K562 (cell line): Measurements from ENCODE around the gene NMT2.

Experiments used
- BRF2 ChIP-seq: IDR thresholded peaks from 3 replicates; pipeline ENCODE4 v1.6.1; 2011; ENCODE audit warnings: borderline replicate concordance, mild to moderate bottlenecking; ENCODE audit not compliant: insufficient read length, insufficient read depth
- FOXA1 ChIP-seq: fragments of 450-650 bp; IDR thresholded peaks from 2 replicates; pipeline ENCODE4 v1.6.1; 2016; ENCODE audit warnings: mild to moderate bottlenecking, borderline replicate concordance
- HMGXB4 ChIP-seq: sonication (generic); formaldehyde crosslinking; IDR thresholded peaks from 2 replicates; pipeline ENCODE4 v1.8.1; 2023; ENCODE audit warnings: mild to moderate bottlenecking, missing genetic modification reagents
- JUN ChIP-seq, 2 experiments: sonication (generic) in 1 of 2; formaldehyde crosslinking in 1 of 2; IDR thresholded peaks; 2 replicates each; pipeline versions ENCODE4 v1.6.1 to v1.8.0; 2012 to 2022; ENCODE audit warnings: borderline replicate concordance in 2 of 2, mild to moderate bottlenecking in 2 of 2, improper control_type of control experiment in 1 of 2, low read depth in 1 of 2, low read length in 1 of 2, missing genetic modification reagents in 1 of 2
- MAX ChIP-seq: sonication (generic); formaldehyde crosslinking; IDR thresholded peaks from 2 replicates; pipeline ENCODE4 v1.9.0; 2022; ENCODE audit warnings: mild to moderate bottlenecking, missing genetic modification reagents
- NR2F6 ChIP-seq: fragments of 450-650 bp; formaldehyde crosslinking; IDR thresholded peaks from 2 replicates; pipeline ENCODE4 v1.4.0; 2020; ENCODE audit warnings: mild to moderate bottlenecking
- POLR2AphosphoS5 ChIP-seq: IDR thresholded peaks from 2 replicates; pipeline ENCODE4 v1.6.1; 2011; ENCODE audit warnings: mild to moderate bottlenecking, low read depth, low read length, moderate library complexity; ENCODE audit not compliant: control insufficient read depth, insufficient read depth
- TAF7 ChIP-seq: fragments of 450-650 bp; IDR thresholded peaks from 2 replicates; pipeline ENCODE4 v1.6.1; 2016; ENCODE audit warnings: missing genetic modification characterization, missing compliant biosample characterization
- TRIM24 ChIP-seq, 2 experiments: fragments of 450-650 bp; IDR thresholded peaks; 2 replicates each; pipeline ENCODE4 v1.6.1; 2016
- VEZF1 ChIP-seq: fragments of 200-800 bp; sonication (Bioruptor generic); IDR thresholded peaks from 2 replicates; pipeline ENCODE4 v1.6.1; 2017; ENCODE audit warnings: missing genetic modification characterization, missing compliant biosample characterization
- ZBTB34 ChIP-seq: fragments of 250-450 bp; sonication (Bioruptor Pico); IDR thresholded peaks from 2 replicates; pipeline ENCODE4 v1.8.0; 2021; ENCODE audit warnings: mild to moderate bottlenecking, moderate library complexity
- ZNF217 ChIP-seq: sonication (generic); formaldehyde crosslinking; IDR thresholded peaks from 2 replicates; pipeline ENCODE4 v1.8.0; 2022; ENCODE audit warnings: mild to moderate bottlenecking, missing genetic modification reagents

- TF ChIP-seq JUN (IDR thresholded peaks at IDR 0.05; ENCODE audit: borderline replicate concordance, low read depth, low read length) (no peak), JUN (CRISPR knock-in tag; IDR thresholded peaks at IDR 0.05; ENCODE audit: borderline replicate concordance) (no peak), TRIM24 (IDR thresholded peaks at IDR 0.05) (no peak), MAX (CRISPR knock-in tag) (no peak), VEZF1 (CRISPR knock-in tag) (no peak), NR2F6 (CRISPR knock-in tag) (no peak), ZBTB34 (no peak), FOXA1 (no peak), HMGXB4 (CRISPR knock-in tag) (no peak), BRF2 (no peak), POLR2AphosphoS5 (no peak), ZNF217 (CRISPR knock-in tag) (no peak), TAF7 (tag) (no peak)
Measured at GRCh38 chr10:15096661-15097010, 71.9 kb downstream of the NMT2 start.
